HEK293T (cell line): ENCODE data around the gene LOXL1.

Experiments used
- BHLHE40 ChIP-seq: fragments of 450-650 bp; IDR thresholded peaks from 2 replicates; pipeline ENCODE4 v1.6.1; 2016; ENCODE audit warnings: mild to moderate bottlenecking, moderate library complexity, borderline replicate concordance
- ELF4 ChIP-seq: fragments of 450-650 bp; IDR thresholded peaks from 2 replicates; pipeline ENCODE4 v1.6.1; 2017; ENCODE audit warnings: antibody characterized with exemption
- FOXK2 ChIP-seq: fragments of 450-650 bp; IDR thresholded peaks from 2 replicates; pipeline ENCODE4 v1.6.1; 2016; ENCODE audit warnings: mild to moderate bottlenecking
- SP1 ChIP-seq: fragments of 450-650 bp; IDR thresholded peaks from 2 replicates; pipeline ENCODE4 v1.6.1; 2017

DNA sequence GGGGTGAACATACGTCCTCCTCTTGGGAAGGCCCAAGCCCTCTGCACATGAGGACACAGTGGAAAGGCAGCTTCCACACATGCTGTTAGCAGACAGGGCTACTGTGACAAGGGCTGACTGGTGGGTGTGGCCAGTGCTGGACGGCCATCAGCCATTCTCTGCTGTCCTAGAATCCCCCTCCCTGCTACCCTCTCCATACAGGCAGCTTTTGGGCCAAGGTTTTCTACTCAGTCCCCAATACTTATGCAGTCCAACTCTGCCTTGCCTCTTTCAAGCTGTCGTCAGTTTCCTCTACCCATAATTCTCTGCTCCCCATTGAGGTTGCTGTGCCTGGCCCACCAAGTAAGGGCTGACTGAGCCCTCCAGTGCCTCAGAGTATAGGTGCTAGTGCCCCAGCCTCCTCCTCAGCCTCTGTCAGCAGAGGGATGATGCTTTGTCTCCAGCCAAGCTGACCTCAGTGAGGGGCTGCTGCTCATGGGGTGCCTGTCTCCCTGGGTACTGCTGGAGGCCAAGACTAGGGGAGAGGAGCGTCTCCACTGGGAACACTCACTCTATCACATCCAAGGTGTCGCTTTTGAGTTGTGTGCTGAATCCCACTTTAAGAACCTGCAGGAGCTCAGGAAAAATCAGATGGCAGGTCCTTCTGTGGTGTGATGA is 2.8 kb downstream of the LOXL1 start:
- TF ChIP-seq ELF4 (no peak), BHLHE40 (no peak), SP1 (no peak), FOXK2 (no peak)
